ENCODE data around the gene OR5H15. TPM values are rescaled to one million over a fixed set of nuclear protein-coding genes. Genes with fewer than 3 reads are reported as not detected.
"Not testable (repeated sequence)": the region's sequence is repeated elsewhere in the genome, so short reads cannot be mapped to it uniquely, and the experiment has no call there.

OR5H15 gene
- total and polyA plus RNA-seq, 4 donors = not detected

GRCh38 chr3:98136631-98137030 lies 29.9 kb upstream of the OR5H15 start:
- TF ChIP-seq EGR1 (IDR thresholded peaks at IDR 0.05; ENCODE audit: low read depth in 2 of 2) (no peak), HNF4A (conservative IDR thresholded peaks at IDR 0.05) (no peak)
- no peaks in the 10 kb centered on the region for H3K36me3 ChIP-seq (ENCODE audit: control insufficient read depth in 4 of 4, insufficient read depth in 3 of 4, low read depth in 1 of 4, low read length in 3 of 4)
- no peak overlapping the region for H3K4me3 ChIP-seq (ENCODE audit: low read depth in 1 of 3, low read length in 3 of 3)
- H3K27me3 ChIP-seq (ENCODE audit: control insufficient read depth in 4 of 4, insufficient read depth in 4 of 4, low read length in 3 of 4) = no peaks in the 10 kb centered on the region
- 70% methylated on average over 3 of the region's 3 CpGs for WGBS
- no peak overlapping the region for H3K27ac ChIP-seq (ENCODE audit: low read depth in 1 of 2, low read length in 2 of 2)
- H3K9me3 ChIP-seq (ENCODE audit: control insufficient read depth in 4 of 4, low read length in 3 of 4) = no peaks in the 10 kb centered on the region
- no peaks in the 10 kb centered on the region for H3K4me1 ChIP-seq (ENCODE audit: control insufficient read depth in 4 of 4, insufficient read depth in 4 of 4, low read length in 3 of 4)
- DNase-seq (ENCODE audit: low spot score) = no peak
- H3K9ac ChIP-seq (ENCODE audit: low read depth in 1 of 2, low read length in 2 of 2) = no peak overlapping the region

GRCh38 chr3:98137826-98138557 lies 28.5 kb upstream of the OR5H15 start:
- H3K9ac ChIP-seq (ENCODE audit: low read depth in 1 of 2, low read length in 2 of 2); DNase-seq (ENCODE audit: low spot score); H3K4me1 ChIP-seq (ENCODE audit: control insufficient read depth in 4 of 4, insufficient read depth in 4 of 4, low read length in 3 of 4); H3K36me3 ChIP-seq (ENCODE audit: control insufficient read depth in 4 of 4, insufficient read depth in 3 of 4, low read depth in 1 of 4, low read length in 3 of 4); H3K4me3 ChIP-seq (ENCODE audit: low read depth in 1 of 3, low read length in 3 of 3); H3K27ac ChIP-seq (ENCODE audit: low read depth in 1 of 2, low read length in 2 of 2); H3K9me3 ChIP-seq (ENCODE audit: control insufficient read depth in 4 of 4, low read length in 3 of 4); H3K27me3 ChIP-seq (ENCODE audit: control insufficient read depth in 4 of 4, insufficient read depth in 4 of 4, low read length in 3 of 4): not testable (repeated sequence)
- 76% methylated on average over 23 of the region's 23 CpGs for WGBS

- Histone ChIP-seq H3K27me3 (ENCODE audit: control insufficient read depth in 4 of 4, insufficient read depth in 4 of 4, low read length in 3 of 4) (peaks cover 0 to 3% (median 0%) of the 10 kb centered on the region in 4 donors), H3K27ac (ENCODE audit: low read depth in 1 of 2, low read length in 2 of 2) (no peak overlapping the region), H3K4me3 (ENCODE audit: low read depth in 1 of 3, low read length in 3 of 3) (no peak overlapping the region), H3K36me3 (ENCODE audit: control insufficient read depth in 4 of 4, insufficient read depth in 3 of 4, low read depth in 1 of 4, low read length in 3 of 4) (no peaks in the 10 kb centered on the region), H3K9me3 (ENCODE audit: control insufficient read depth in 4 of 4, low read length in 3 of 4) (no peaks in the 10 kb centered on the region), H3K9ac (ENCODE audit: low read depth in 1 of 2, low read length in 2 of 2) (no peak overlapping the region), H3K4me1 (ENCODE audit: control insufficient read depth in 4 of 4, insufficient read depth in 4 of 4, low read length in 3 of 4) (no peaks in the 10 kb centered on the region)
- TF ChIP-seq ZBTB33 (IDR thresholded peaks at IDR 0.05) = no peak
- no peak for TF ChIP-seq ATF3 (IDR thresholded peaks at IDR 0.05)
- TF ChIP-seq MAX (IDR thresholded peaks at IDR 0.05) = no peak
- TF ChIP-seq CTCF (IDR thresholded peaks at IDR 0.05; ENCODE audit: low read depth, low read length, missing input control) = no peak
- TF ChIP-seq FOXA1 (IDR thresholded peaks at IDR 0.05) = no peak
- TF ChIP-seq HNF4A (conservative IDR thresholded peaks at IDR 0.05) = no peak
- no peak for TF ChIP-seq JUND (IDR thresholded peaks at IDR 0.05)
- TF ChIP-seq RXRA (IDR thresholded peaks at IDR 0.05) = no peak
- TF ChIP-seq HNF4G (IDR thresholded peaks at IDR 0.05) = no peak
- TF ChIP-seq YY1 (IDR thresholded peaks at IDR 0.05) = no peak
- TF ChIP-seq TAF1 (conservative IDR thresholded peaks at IDR 0.05) = no peak
- no peak for TF ChIP-seq EGR1 (IDR thresholded peaks at IDR 0.05; ENCODE audit: low read depth in 2 of 2)
- TF ChIP-seq GABPA (IDR thresholded peaks at IDR 0.05 in 1 of 2, conservative IDR thresholded peaks at IDR 0.05 in 1 of 2) = no peak
- TF ChIP-seq RAD21 (IDR thresholded peaks at IDR 0.05) = no peak
- DNase-seq (ENCODE audit: low spot score) = no peak
Measured at GRCh38 chr3:98140531-98140930, 26.0 kb upstream of the OR5H15 start.

Measured in liver (tissue), 9 donors.